Muscle layer of colon (tissue), 2 donors: ENCODE data around the gene FHL1.
A peak's percentile ranks its signal among the peaks of the same experiment; 100 is the strongest.
"Not testable (repeated sequence)": the region's sequence is repeated elsewhere in the genome, so short reads cannot be mapped to it uniquely, and the experiment has no call there.

Source experiments
- H3K27ac ChIP-seq: one replicate; pipeline ENCODE4 v1.7.0; 2013; ENCODE audit warnings: low read depth, mild to moderate bottlenecking, low read length, moderate library complexity
- H3K27me3 ChIP-seq, 2 donors: one replicate each; pipeline ENCODE4 v1.7.0; 2013; ENCODE audit warnings: low read length in 2 of 2, mild to moderate bottlenecking in 2 of 2; ENCODE audit not compliant: insufficient read depth in 2 of 2, control insufficient read depth in 1 of 2
- H3K36me3 ChIP-seq: one replicate; pipeline ENCODE4 v1.7.0; 2013; ENCODE audit warnings: mild to moderate bottlenecking, low read length; ENCODE audit not compliant: insufficient read depth
- H3K4me1 ChIP-seq: one replicate; pipeline ENCODE4 v1.7.0; 2013; ENCODE audit warnings: mild to moderate bottlenecking, low read length; ENCODE audit not compliant: insufficient read depth
- H3K4me3 ChIP-seq, 2 donors: one replicate each; pipeline ENCODE4 v1.7.0; 2013; ENCODE audit warnings: low read length in 2 of 2, low read depth in 1 of 2, mild to moderate bottlenecking in 1 of 2, moderate library complexity in 1 of 2
- H3K9ac ChIP-seq: one replicate; pipeline ENCODE4 v1.7.0; 2013; ENCODE audit warnings: low read length
- H3K9me3 ChIP-seq: one replicate; pipeline ENCODE4 v1.7.0; 2013; ENCODE audit warnings: mild to moderate bottlenecking, low read length
- donor health status: abdominal sarcoma.
- donor health status: Adenocarcinoma of cecum.

Gene FHL1

GRCh38 chrX:136228839-136229207 is 81.5 kb downstream of the FHL1 start:
- H3K36me3 ChIP-seq, result peaks cover 17% of the 10 kb centered on the region
- H3K27me3 ChIP-seq, result peaks cover 0 to 3% of the 10 kb centered on the region in 2 donors
- H3K4me3 ChIP-seq, result no peak overlapping the region
- H3K9me3 ChIP-seq, result no peaks in the 10 kb centered on the region
- no peak overlapping the region for H3K9ac ChIP-seq
- no peak overlapping the region for H3K27ac ChIP-seq
- no peaks in the 10 kb centered on the region for H3K4me1 ChIP-seq

- no peaks in the 10 kb centered on the region for H3K9me3 ChIP-seq
- H3K9ac ChIP-seq, result no peak overlapping the region
- peaks cover 7% of the 10 kb centered on the region for H3K36me3 ChIP-seq
- H3K27ac ChIP-seq, result no peak overlapping the region
- no peak overlapping the region for H3K4me3 ChIP-seq
- no peaks in the 10 kb centered on the region for H3K27me3 ChIP-seq
- no peaks in the 10 kb centered on the region for H3K4me1 ChIP-seq
These were observed 89.7 kb downstream of the FHL1 start for GRCh38 chrX:136237074-136237473.

GRCh38 chrX:136237849-136238248 is 90.5 kb downstream of the FHL1 start:
- H3K27me3 ChIP-seq, H3K4me1 ChIP-seq, H3K4me3 ChIP-seq, H3K27ac ChIP-seq, H3K36me3 ChIP-seq, H3K9ac ChIP-seq, H3K9me3 ChIP-seq: not testable (repeated sequence)

GRCh38 chrX:136246201-136246600 is 98.9 kb downstream of the FHL1 start:
- Histone ChIP-seq H3K27ac (no peak overlapping the region), H3K4me1 (no peaks in the 10 kb centered on the region), H3K27me3 (peaks cover 0 to 6% of the 10 kb centered on the region in 2 donors), H3K9ac (no peak overlapping the region), H3K9me3 (no peaks in the 10 kb centered on the region), H3K36me3 (peaks cover 14% of the 10 kb centered on the region), H3K4me3 (no peak overlapping the region)

- peaks cover 0 to 6% of the 10 kb centered on the region in 2 donors for H3K27me3 ChIP-seq
- H3K4me3 ChIP-seq, result peak overlapping the region; percentile 53 to 55
- H3K27ac ChIP-seq, result peak overlapping the region; percentile 70
- no peak overlapping the region for H3K9ac ChIP-seq
- H3K36me3 ChIP-seq, result no peaks in the 10 kb centered on the region
- H3K9me3 ChIP-seq, result no peaks in the 10 kb centered on the region
- H3K4me1 ChIP-seq, result no peaks in the 10 kb centered on the region
These were observed 103.1 kb downstream of the FHL1 start for GRCh38 chrX:136250191-136251040.

- Histone ChIP-seq H3K27ac (peak within 1 kb of the TSS; percentile 70), H3K9ac (no peak within 1 kb of the TSS), H3K9me3 (no peaks in the 10 kb centered on the region), H3K27me3 (peaks cover 0 to 6% of the 10 kb centered on the region in 2 donors), H3K4me1 (no peaks in the 10 kb centered on the region), H3K4me3 (peak within 1 kb of the TSS; percentile 53 to 55), H3K36me3 (no peaks in the 10 kb centered on the region)
These were observed 104.0 kb downstream of the FHL1 start, which contains the start of gene MAP7D3 for GRCh38 chrX:136251041-136251991. Gene MAP7D3, minus strand, starts transcription at chrX:136251400. Its CDS starts 42 bp downstream, at chrX:136251358.

GRCh38 chrX:136255541-136255940 is 108.2 kb downstream of the FHL1 start:
- Histone ChIP-seq H3K4me3 (no peak overlapping the region), H3K36me3 (no peaks in the 10 kb centered on the region), H3K27ac (no peak overlapping the region), H3K27me3 (peaks cover 0 to 5% of the 10 kb centered on the region in 2 donors), H3K4me1 (no peaks in the 10 kb centered on the region), H3K9me3 (no peaks in the 10 kb centered on the region), H3K9ac (no peak overlapping the region)

- H3K9me3 ChIP-seq, result no peaks in the 10 kb centered on the region
- H3K4me3 ChIP-seq, result no peak overlapping the region
- no peak overlapping the region for H3K27ac ChIP-seq
These were observed 108.7 kb downstream of the FHL1 start for GRCh38 chrX:136256026-136256425.

GRCh38 chrX:136258951-136259350 is 111.6 kb downstream of the FHL1 start:
- H3K27me3 ChIP-seq, result peaks cover 0 to 4% of the 10 kb centered on the region in 2 donors
- H3K36me3 ChIP-seq, result no peaks in the 10 kb centered on the region
- no peaks in the 10 kb centered on the region for H3K9me3 ChIP-seq
- H3K4me3 ChIP-seq, result no peak overlapping the region
- no peak overlapping the region for H3K27ac ChIP-seq
- H3K9ac ChIP-seq, result no peak overlapping the region
- no peaks in the 10 kb centered on the region for H3K4me1 ChIP-seq

More at GRCh38 chrX:136256026-136256425, 108.7 kb downstream of the FHL1 start:
- no peaks in the 10 kb centered on the region for H3K4me1 ChIP-seq
- peaks cover 0 to 4% of the 10 kb centered on the region in 2 donors for H3K27me3 ChIP-seq
- H3K9ac ChIP-seq, result no peak overlapping the region
- no peaks in the 10 kb centered on the region for H3K36me3 ChIP-seq

- H3K9ac ChIP-seq, result no peak overlapping the region
- no peak overlapping the region for H3K27ac ChIP-seq
These were observed 112.2 kb downstream of the FHL1 start for GRCh38 chrX:136259543-136259942.

GRCh38 chrX:136260776-136261175 is 113.4 kb downstream of the FHL1 start:
- Histone ChIP-seq H3K4me3 (no peak overlapping the region), H3K27ac (no peak overlapping the region), H3K27me3 (peaks cover 0 to 4% of the 10 kb centered on the region in 2 donors), H3K9ac (no peak overlapping the region), H3K36me3 (no peaks in the 10 kb centered on the region), H3K9me3 (no peaks in the 10 kb centered on the region), H3K4me1 (no peaks in the 10 kb centered on the region)

More at GRCh38 chrX:136259543-136259942, 112.2 kb downstream of the FHL1 start:
- Histone ChIP-seq H3K27me3 (peaks cover 0 to 4% of the 10 kb centered on the region in 2 donors), H3K4me1 (no peaks in the 10 kb centered on the region), H3K36me3 (no peaks in the 10 kb centered on the region), H3K4me3 (no peak overlapping the region), H3K9me3 (no peaks in the 10 kb centered on the region)
